ENCODE measurements around the gene EML4.
"Not testable (repeated sequence)": the region's sequence is repeated elsewhere in the genome, so short reads cannot be mapped to it uniquely, and the experiment has no call there.

Gene EML4

DNA sequence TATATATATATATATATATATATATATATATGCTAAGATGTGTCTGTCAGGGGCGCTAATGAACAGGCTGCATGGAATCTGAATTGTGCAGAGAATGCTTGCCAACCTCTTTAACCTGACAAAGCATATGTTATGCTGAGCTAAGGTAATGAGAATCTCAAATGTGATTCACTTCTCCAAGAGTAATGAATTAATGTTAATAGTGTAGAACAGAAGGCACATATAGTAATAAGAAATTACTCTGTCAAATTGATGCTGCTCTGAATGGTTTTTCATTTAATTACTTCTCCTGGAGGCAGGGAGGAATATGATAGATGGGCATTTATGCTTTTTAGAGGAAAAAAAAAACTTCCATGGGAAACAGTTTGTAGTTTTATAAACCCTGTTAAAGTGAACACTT is 156.5 kb downstream of the EML4 start:
- no peak for DNase-seq
- no peak for TF ChIP-seq POLR2A (IDR thresholded peaks at IDR 0.05; ENCODE audit: low read length)
- no peak for TF ChIP-seq GATA1 (IDR thresholded peaks at IDR 0.05; ENCODE audit: low read depth, low read length)

GRCh38 chr2:42327125-42327524 is 158.0 kb downstream of the EML4 start:
- peak in 1 of 2 experiments; percentile 15 for DNase-seq
- TF ChIP-seq GATA1 (IDR thresholded peaks at IDR 0.05; ENCODE audit: low read depth, low read length) (no peak), POLR2A (IDR thresholded peaks at IDR 0.05; ENCODE audit: low read length) (no peak)

- peak; percentile 35 to 54 for DNase-seq
- no peak for TF ChIP-seq POLR2A (IDR thresholded peaks at IDR 0.05; ENCODE audit: low read length)
- TF ChIP-seq GATA1 (IDR thresholded peaks at IDR 0.05; ENCODE audit: low read depth, low read length), result no peak
Measured at GRCh38 chr2:42328148-42328833, 159.1 kb downstream of the EML4 start.

- TF ChIP-seq GATA1 (IDR thresholded peaks at IDR 0.05; ENCODE audit: low read depth, low read length) (no peak), POLR2A (IDR thresholded peaks at IDR 0.05; ENCODE audit: low read length) (no peak)
- no peak for DNase-seq
Measured at GRCh38 chr2:42328923-42329322, 159.8 kb downstream of the EML4 start.

DNA sequence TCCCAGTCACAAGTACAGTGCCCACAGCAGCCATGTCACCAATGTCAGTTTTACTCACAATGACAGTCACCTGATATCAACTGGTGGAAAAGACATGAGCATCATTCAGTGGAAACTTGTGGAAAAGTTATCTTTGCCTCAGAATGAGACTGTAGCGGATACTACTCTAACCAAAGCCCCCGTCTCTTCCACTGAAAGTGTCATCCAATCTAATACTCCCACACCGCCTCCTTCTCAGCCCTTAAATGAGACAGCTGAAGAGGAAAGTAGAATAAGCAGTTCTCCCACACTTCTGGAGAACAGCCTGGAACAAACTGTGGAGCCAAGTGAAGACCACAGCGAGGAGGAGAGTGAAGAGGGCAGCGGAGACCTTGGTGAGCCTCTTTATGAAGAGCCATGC is 160.6 kb downstream of the EML4 start:
- TF ChIP-seq GATA1 (IDR thresholded peaks at IDR 0.05; ENCODE audit: low read depth, low read length) (no peak), POLR2A (IDR thresholded peaks at IDR 0.05; ENCODE audit: low read length) (no peak)
- DNase-seq, result no peak

GRCh38 chr2:42331569-42332284 is 162.6 kb downstream of the EML4 start:
- peak; percentile 66 to 80 for DNase-seq
- TF ChIP-seq GATA1 (IDR thresholded peaks at IDR 0.05; ENCODE audit: low read depth, low read length), result no peak
- no peak for TF ChIP-seq POLR2A (IDR thresholded peaks at IDR 0.05; ENCODE audit: low read length)

DNA sequence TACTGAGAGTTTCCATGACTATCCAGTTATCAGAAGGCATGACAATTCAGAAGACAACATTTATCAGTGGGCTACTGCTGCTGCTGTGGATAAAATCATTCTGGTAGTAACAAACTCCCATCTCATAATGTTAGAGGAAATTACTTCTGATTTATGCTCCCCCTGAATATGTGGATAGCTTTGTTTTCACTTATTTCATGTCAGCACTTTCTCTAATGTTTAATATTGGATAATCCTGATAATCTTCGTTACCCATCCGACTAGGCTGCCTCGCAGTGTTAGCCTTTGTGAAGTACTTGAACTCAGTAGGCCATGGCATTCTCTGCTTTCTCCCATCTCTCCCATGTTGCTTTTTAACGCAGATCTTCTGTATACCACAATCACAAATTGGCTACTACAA is 163.4 kb downstream of the EML4 start:
- peak; percentile 25 to 39 for DNase-seq
- TF ChIP-seq POLR2A (IDR thresholded peaks at IDR 0.05; ENCODE audit: low read length) (no peak), GATA1 (IDR thresholded peaks at IDR 0.05; ENCODE audit: low read depth, low read length) (no peak)

- no peak for DNase-seq
- TF ChIP-seq POLR2A (IDR thresholded peaks at IDR 0.05; ENCODE audit: low read length) (no peak), GATA1 (IDR thresholded peaks at IDR 0.05; ENCODE audit: low read depth, low read length) (no peak)
Measured at GRCh38 chr2:42333579-42333978, 164.4 kb downstream of the EML4 start.

DNA sequence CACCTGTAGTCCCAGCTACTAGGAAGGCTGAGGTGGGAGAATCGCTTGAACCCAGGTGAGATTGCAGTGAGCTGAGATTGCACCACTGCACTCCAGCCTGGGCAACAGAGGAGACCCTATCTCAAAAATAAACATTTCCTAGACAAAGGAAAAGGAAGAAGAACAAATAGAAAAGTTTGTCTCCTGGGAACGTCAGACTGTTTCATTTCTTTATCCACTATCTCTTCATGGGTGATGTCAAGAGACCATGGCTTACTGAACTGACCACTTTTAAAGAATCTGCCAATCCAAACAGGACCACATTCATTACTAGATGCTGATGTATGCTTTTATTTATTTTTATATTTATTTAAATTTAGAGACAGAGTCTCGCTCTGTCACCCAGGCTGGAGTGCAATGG is 165.1 kb downstream of the EML4 start:
- TF ChIP-seq POLR2A (IDR thresholded peaks at IDR 0.05; ENCODE audit: low read length), result no peak
- no peak for TF ChIP-seq GATA1 (IDR thresholded peaks at IDR 0.05; ENCODE audit: low read depth, low read length)

GRCh38 chr2:42334865-42335264 is 165.7 kb downstream of the EML4 start:
- DNase-seq, result not testable (repeated sequence)

More for the DNA sequence above, 165.1 kb downstream of the EML4 start:
- no peak for DNase-seq

DNA sequence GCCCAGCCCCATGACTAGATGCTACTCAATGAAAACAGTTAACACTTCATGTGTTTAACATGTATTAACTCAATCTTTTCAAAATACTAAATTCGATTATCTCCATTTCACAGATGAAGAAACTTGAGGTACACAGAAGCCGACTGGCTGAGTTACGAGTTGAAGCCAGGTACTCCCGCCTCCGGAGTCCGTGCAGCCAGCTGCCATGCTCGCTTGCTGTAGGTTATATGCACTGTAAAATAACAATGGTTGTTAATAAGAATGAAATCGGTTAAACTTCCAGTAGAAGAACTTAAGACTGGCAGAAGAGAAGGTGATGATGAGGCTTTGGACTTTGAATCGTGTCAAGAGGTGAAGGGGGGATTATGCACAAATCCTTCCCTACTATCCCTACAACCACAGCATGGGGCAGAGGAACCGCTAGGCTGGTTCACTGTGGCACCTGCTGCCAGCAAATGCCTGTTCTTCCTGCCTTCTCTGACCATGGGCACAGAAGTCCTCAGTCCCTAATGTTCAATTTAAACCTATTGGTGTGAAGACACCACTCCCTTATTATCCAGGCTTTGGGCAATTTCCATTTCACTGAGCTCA is 166.5 kb downstream of the EML4 start:
- DNase-seq, result no peak
- TF ChIP-seq GATA1 (IDR thresholded peaks at IDR 0.05; ENCODE audit: low read depth, low read length) (no peak), POLR2A (IDR thresholded peaks at IDR 0.05; ENCODE audit: low read length) (no peak)

- TF ChIP-seq GATA1 (IDR thresholded peaks at IDR 0.05; ENCODE audit: low read depth, low read length) (no peak), POLR2A (IDR thresholded peaks at IDR 0.05; ENCODE audit: low read length) (no peak)
- DNase-seq, result no peak
Measured at GRCh38 chr2:42336361-42336965, 167.3 kb downstream of the EML4 start.

- TF ChIP-seq GATA1 (IDR thresholded peaks at IDR 0.05; ENCODE audit: low read depth, low read length) (no peak), POLR2A (IDR thresholded peaks at IDR 0.05; ENCODE audit: low read length) (no peak)
- DNase-seq, result peak in 1 of 2 experiments; percentile 15
Measured at GRCh38 chr2:42337356-42337820, 168.2 kb downstream of the EML4 start.

GRCh38 chr2:42337846-42338566 is 168.9 kb downstream of the EML4 start:
- TF ChIP-seq POLR2A (IDR thresholded peaks at IDR 0.05; ENCODE audit: low read length), result no peak
- TF ChIP-seq GATA1 (IDR thresholded peaks at IDR 0.05; ENCODE audit: low read depth, low read length), result no peak

More at GRCh38 chr2:42337846-42338566, 168.9 kb downstream of the EML4 start:
- no peak for DNase-seq
